ENCODE data around the gene ACLY. TPM values are rescaled to one million over a fixed set of nuclear protein-coding genes. Genes with fewer than 3 reads are reported as not detected.

Gene ACLY
- 286 to 343 TPM (median 313 TPM) in 5 replicates for total RNA-seq (2022; extraction: Qiagen RNA extraction; ENCODE audit: low read depth)

GRCh38 chr17:41918314-41919164 lies at the start of gene ACLY:
TSS of gene ACLY (minus strand) at chr17:41918951. CDS start at chr17:41913873, 5,078 bp downstream.

DNA sequence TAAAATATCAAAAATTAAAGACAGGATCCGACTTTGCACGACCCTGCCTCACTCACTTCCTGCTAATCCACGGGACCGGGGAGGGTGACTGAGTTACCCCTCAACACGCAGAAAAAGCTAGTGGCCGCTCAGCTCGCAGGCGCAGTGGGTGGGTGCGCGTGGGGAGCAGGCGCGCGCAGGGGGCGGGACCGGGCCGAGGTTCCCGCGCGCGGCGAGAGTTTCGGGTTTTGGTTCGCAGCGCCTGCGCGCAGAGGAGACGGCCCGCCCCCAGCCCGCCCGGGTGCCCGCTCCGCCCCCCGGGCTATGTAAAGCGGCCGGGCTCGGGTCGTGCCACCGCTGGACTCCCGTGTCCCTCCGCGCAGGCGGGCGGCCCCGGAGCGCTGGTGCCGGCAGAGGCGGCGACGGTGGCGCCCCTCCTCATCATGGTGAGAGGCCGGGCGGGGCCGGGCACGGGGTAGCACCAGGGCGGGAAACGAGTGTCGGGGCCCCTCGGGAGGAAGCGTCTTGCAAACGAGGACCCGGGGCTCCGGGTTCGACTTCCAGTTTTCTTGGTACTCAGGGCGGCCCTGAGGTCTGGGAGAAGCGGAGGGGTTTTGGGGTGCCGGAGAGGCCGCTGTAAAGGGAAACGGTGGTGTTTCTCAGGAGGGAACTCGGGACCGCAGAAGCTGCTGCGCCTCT lies 47.9 kb upstream of the ACLY start, which contains the start of gene CNP:
Gene CNP (plus strand): TSS at position 333 of the 678 bp plus-strand sequence. CDS start 90 bp downstream, at position 423.

GRCh38 chr17:41930009-41930832 lies 11.5 kb upstream of the ACLY start, which contains the start of gene ODAD4:
TSS of gene ODAD4 (plus strand) at chr17:41930617. CDS start at chr17:41930724, 107 bp downstream.

DNA sequence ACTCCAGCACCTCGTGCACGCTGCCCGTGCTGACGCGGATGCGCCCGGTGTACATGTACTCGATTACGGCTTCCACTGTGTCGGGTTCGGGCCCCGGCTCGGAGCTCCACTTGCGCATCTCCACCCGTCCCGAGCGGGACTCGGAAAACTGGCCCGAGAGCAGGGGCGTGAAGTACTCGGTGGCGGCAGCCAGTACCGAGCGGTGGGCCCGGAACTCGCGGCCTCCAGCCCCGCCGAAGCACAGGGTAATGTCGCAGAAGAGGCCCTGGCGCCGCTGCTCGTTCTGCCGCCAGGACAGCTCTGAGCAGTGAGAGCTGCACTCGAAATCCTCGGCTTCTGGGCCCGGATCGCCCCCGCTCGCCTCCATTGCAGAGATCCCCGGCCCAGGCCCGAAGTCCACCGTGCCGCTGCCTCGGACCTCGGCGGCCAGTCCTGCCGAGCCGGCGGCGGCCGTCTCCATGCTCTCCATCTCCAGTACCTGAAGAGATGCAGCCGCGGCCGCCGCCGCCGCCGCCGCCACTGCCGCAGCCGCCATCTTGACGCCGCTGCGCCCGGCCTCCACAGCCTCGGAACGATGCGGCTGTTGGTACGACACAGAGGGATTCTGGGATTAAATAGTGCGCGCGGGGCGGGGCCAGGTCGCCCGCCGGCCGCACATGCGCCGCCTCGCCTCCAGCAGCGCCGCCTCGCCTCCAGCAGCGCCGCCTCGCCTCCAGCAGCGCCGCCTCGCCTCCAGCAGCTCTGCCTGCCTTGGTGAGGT lies 53.7 kb downstream of the ACLY start, which contains the start of gene KLHL11:
Gene KLHL11 (minus strand): TSS at position 588 of the 760 bp plus-strand sequence. CDS start 53 bp downstream, at position 535.

DNA sequence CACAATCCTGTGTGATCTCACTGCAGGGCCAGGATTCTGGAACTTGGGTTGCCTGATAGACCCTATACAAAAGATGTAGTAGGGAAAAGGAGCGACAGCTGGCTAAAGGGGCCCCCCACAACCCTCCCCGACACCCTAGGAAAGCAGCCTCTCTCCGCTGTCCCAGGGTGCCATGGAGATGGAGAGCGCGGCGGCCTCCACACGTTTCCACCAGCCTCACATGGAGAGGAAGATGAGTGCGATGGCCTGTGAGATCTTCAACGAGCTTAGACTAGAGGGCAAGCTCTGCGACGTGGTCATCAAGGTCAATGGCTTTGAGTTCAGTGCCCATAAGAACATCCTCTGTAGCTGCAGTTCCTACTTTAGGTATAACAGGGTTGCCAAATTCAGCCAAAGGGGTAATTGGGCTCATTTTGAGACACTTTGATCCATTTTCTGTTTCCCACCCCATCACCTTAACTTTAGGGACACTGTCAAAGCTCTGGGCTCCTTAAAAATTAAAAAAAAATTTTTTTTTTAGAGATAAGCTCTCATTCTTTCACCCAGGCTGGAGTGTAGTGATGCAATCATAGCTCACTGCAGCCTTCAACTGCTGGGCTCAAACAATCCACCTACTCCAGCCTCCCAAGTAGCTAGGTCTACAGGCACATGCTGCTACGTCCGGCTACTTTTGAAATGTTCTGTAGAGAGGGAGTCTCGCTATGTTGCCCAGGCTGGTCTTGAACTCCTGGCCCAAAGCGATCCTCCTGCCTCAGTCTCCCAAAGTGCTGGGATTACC lies 80.8 kb downstream of the ACLY start, which contains the start of gene KLHL10:
Gene KLHL10 (plus strand): TSS at position 65 of the 778 bp plus-strand sequence. CDS start 108 bp downstream, at position 173.

GRCh38 chr17:41835800-41836549 lies 82.8 kb downstream of the ACLY start, which contains the start of gene NT5C3B:
TSS of gene NT5C3B (minus strand) at chr17:41836232. CDS start at chr17:41836193, 39 bp downstream.

Other genes starting within 250 kb of the ACLY start
- 1,132 to 1,691 TPM (median 1,434 TPM) in 5 replicates for gene EIF1, start 230.1 kb downstream of the ACLY start, total RNA-seq (2022; extraction: Qiagen RNA extraction; ENCODE audit: low read depth)
- gene GAST, start 206.6 kb downstream of the ACLY start, total RNA-seq (2022; extraction: Qiagen RNA extraction; ENCODE audit: low read depth), result 0.23 to 0.57 TPM (median 0.26 TPM) in 3 of 5 replicates, not detected in the others
- gene HAP1, start 184.3 kb downstream of the ACLY start, total RNA-seq (2022; extraction: Qiagen RNA extraction; ENCODE audit: low read depth), result 1.1 to 2.1 TPM (median 1.7 TPM) in 5 replicates
- gene JUP, start 132.2 kb downstream of the ACLY start, total RNA-seq (2022; extraction: Qiagen RNA extraction; ENCODE audit: low read depth), result 90.4 to 127 TPM (median 110 TPM) in 5 replicates
- gene P3H4, start 107.0 kb downstream of the ACLY start, total RNA-seq (2022; extraction: Qiagen RNA extraction; ENCODE audit: low read depth), result 35.3 to 39.9 TPM (median 36.1 TPM) in 5 replicates
- 95.7 to 118 TPM (median 108 TPM) in 5 replicates for gene FKBP10, start 105.9 kb downstream of the ACLY start, total RNA-seq (2022; extraction: Qiagen RNA extraction; ENCODE audit: low read depth)
- gene NT5C3B, start 82.7 kb downstream of the ACLY start, total RNA-seq (2022; extraction: Qiagen RNA extraction; ENCODE audit: low read depth), result 104 to 117 TPM (median 110 TPM) in 5 replicates
- 0.05 to 0.22 TPM (median 0.10 TPM) in 5 replicates for gene KLHL10, start 81.1 kb downstream of the ACLY start, total RNA-seq (2022; extraction: Qiagen RNA extraction; ENCODE audit: low read depth)
- gene KLHL11, start 53.5 kb downstream of the ACLY start, total RNA-seq (2022; extraction: Qiagen RNA extraction; ENCODE audit: low read depth), result 3.3 to 5.4 TPM (median 4.7 TPM) in 5 replicates
- gene ODAD4, start 11.7 kb upstream of the ACLY start, total RNA-seq (2022; extraction: Qiagen RNA extraction; ENCODE audit: low read depth), result 1.1 to 1.7 TPM (median 1.4 TPM) in 5 replicates
- gene CNP, start 47.8 kb upstream of the ACLY start, total RNA-seq (2022; extraction: Qiagen RNA extraction; ENCODE audit: low read depth), result 63.1 to 79.7 TPM (median 74.2 TPM) in 5 replicates
- 106 to 129 TPM (median 121 TPM) in 5 replicates for gene DNAJC7, start 98.5 kb upstream of the ACLY start, total RNA-seq (2022; extraction: Qiagen RNA extraction; ENCODE audit: low read depth)
- 44.0 to 50.4 TPM (median 47.4 TPM) in 5 replicates for gene NKIRAS2, start 101.1 kb upstream of the ACLY start, total RNA-seq (2022; extraction: Qiagen RNA extraction; ENCODE audit: low read depth)
- 0.52 to 0.77 TPM (median 0.63 TPM) in 5 replicates for gene C17orf113, start 131.7 kb upstream of the ACLY start, total RNA-seq (2022; extraction: Qiagen RNA extraction; ENCODE audit: low read depth)
- gene ZNF385C, start 179.5 kb upstream of the ACLY start, total RNA-seq (2022; extraction: Qiagen RNA extraction; ENCODE audit: low read depth), result 0.11 to 0.45 TPM (median 0.24 TPM) in 5 replicates
- gene DHX58, start 193.8 kb upstream of the ACLY start, total RNA-seq (2022; extraction: Qiagen RNA extraction; ENCODE audit: low read depth), result 0.32 to 0.55 TPM (median 0.37 TPM) in 5 replicates
- 40.1 to 60.3 TPM (median 53.1 TPM) in 5 replicates for gene KAT2A, start 202.4 kb upstream of the ACLY start, total RNA-seq (2022; extraction: Qiagen RNA extraction; ENCODE audit: low read depth)
- gene HSPB9, start 203.9 kb upstream of the ACLY start, total RNA-seq (2022; extraction: Qiagen RNA extraction; ENCODE audit: low read depth), result not detected in 5 replicates
- 239 to 275 TPM (median 258 TPM) in 5 replicates for gene RAB5C, start 236.0 kb upstream of the ACLY start, total RNA-seq (2022; extraction: Qiagen RNA extraction; ENCODE audit: low read depth)